Astrocyte (in vitro differentiated cells and primary cell): ENCODE data around the gene SPACA7. TPM values are rescaled to one million over a fixed set of nuclear protein-coding genes. Genes with fewer than 3 reads are reported as not detected.

Source experiments
- DNase-seq: peaks from one replicate; pipeline ENCODE4 v3.0.0-alpha.2; 2010; ENCODE audit warnings: low read depth
- FAIRE-seq: peaks from 2 replicates; lab custom pipeline; 2011; peaks lifted over from hg19 to GRCh38; lab: Jason Lieb, UNC
- H2AFZ ChIP-seq: 2 replicates; pipeline ENCODE4 v1.6.0; 2012; ENCODE audit warnings: low read depth, low read length, inconsistent platforms
- H3K27ac ChIP-seq: 2 replicates; pipeline ENCODE4 v1.5.1; 2011; ENCODE audit warnings: low read depth, low read length, inconsistent platforms
- H3K27me3 ChIP-seq: 2 replicates; pipeline ENCODE4 v1.6.0; 2011; ENCODE audit warnings: low read length, inconsistent platforms; ENCODE audit not compliant: insufficient read depth
- H3K36me3 ChIP-seq: 2 replicates; pipeline ENCODE4 v1.5.1; 2011; ENCODE audit warnings: low read length, inconsistent platforms; ENCODE audit not compliant: insufficient read depth
- H3K4me1 ChIP-seq: 2 replicates; pipeline ENCODE4 v1.5.1; 2011; ENCODE audit warnings: low read length, inconsistent platforms; ENCODE audit not compliant: insufficient read depth
- H3K4me2 ChIP-seq: 2 replicates; pipeline ENCODE4 v1.6.0; 2012; ENCODE audit warnings: low read length, inconsistent platforms
- H3K4me3 ChIP-seq: 2 replicates; pipeline ENCODE4 v1.5.1; 2011; ENCODE audit warnings: low read depth, mild to moderate bottlenecking, low read length, inconsistent platforms; ENCODE audit not compliant: insufficient read depth
- H3K79me2 ChIP-seq: 2 replicates; pipeline ENCODE4 v1.6.0; 2012; ENCODE audit warnings: mild to moderate bottlenecking, low read length, inconsistent platforms; ENCODE audit not compliant: insufficient read depth
- H3K9ac ChIP-seq: 2 replicates; pipeline ENCODE4 v1.6.0; 2012; ENCODE audit warnings: mild to moderate bottlenecking, low read length, inconsistent platforms
- H3K9me3 ChIP-seq: 2 replicates; pipeline ENCODE4 v1.5.1; 2012; ENCODE audit warnings: low read depth, mild to moderate bottlenecking, low read length, inconsistent platforms; ENCODE audit not compliant: insufficient read depth
- H4K20me1 ChIP-seq: 2 replicates; pipeline ENCODE4 v1.6.0; 2012; ENCODE audit warnings: low read length, inconsistent platforms; ENCODE audit not compliant: insufficient read depth
- H3K27ac Mint-ChIP-seq: one replicate; pipeline ENCODE4 v1.8.0; 2021; ENCODE audit warnings: mild to moderate bottlenecking, mixed read lengths; ENCODE audit not compliant: unreplicated experiment
- H3K27me3 Mint-ChIP-seq: one replicate; pipeline ENCODE4 v1.8.0; 2021; ENCODE audit warnings: low read depth, mixed read lengths; ENCODE audit not compliant: unreplicated experiment
- H3K36me3 Mint-ChIP-seq: one replicate; pipeline ENCODE4 v1.8.0; 2021; ENCODE audit warnings: low read depth, mixed read lengths; ENCODE audit not compliant: unreplicated experiment
- H3K4me1 Mint-ChIP-seq: one replicate; pipeline ENCODE4 v1.8.0; 2021; ENCODE audit warnings: low read depth, mixed read lengths; ENCODE audit not compliant: unreplicated experiment
- H3K4me3 Mint-ChIP-seq: one replicate; pipeline ENCODE4 v1.8.0; 2021; ENCODE audit warnings: mild to moderate bottlenecking, moderate library complexity, mixed read lengths; ENCODE audit not compliant: unreplicated experiment
- H3K9me3 Mint-ChIP-seq: one replicate; pipeline ENCODE4 v1.8.0; 2021; ENCODE audit warnings: mild to moderate bottlenecking, mixed read lengths; ENCODE audit not compliant: unreplicated experiment
- CTCF ChIP-seq: IDR thresholded peaks from 2 replicates; pipeline ENCODE4 v1.5.1; 2011; ENCODE audit warnings: low read depth, mild to moderate bottlenecking, inconsistent platforms, low read length, moderate library complexity; ENCODE audit not compliant: insufficient read depth
- EZH2 ChIP-seq: IDR thresholded peaks from 2 replicates; pipeline ENCODE4 v1.6.1; 2012; ENCODE audit warnings: mild to moderate bottlenecking, low read length, inconsistent platforms; ENCODE audit not compliant: insufficient read depth
- total RNA-seq: library from RNA; stranded (reverse); gene quantifications from 2 replicates; pipeline ENCODE4 v1.2.1, GENCODE V29; 2021

SPACA7 gene
- total RNA-seq, 1 donor from 2014 or later = not detected

- no peak overlapping the region for H3K4me3 Mint-ChIP-seq
- H3K27ac ChIP-seq = no peak overlapping the region
- no peak overlapping the region for H3K4me3 ChIP-seq
- no peak overlapping the region for H2AFZ ChIP-seq
- no peaks in the 10 kb centered on the region for H3K4me1 Mint-ChIP-seq
- no peak for TF ChIP-seq EZH2
- no peak for TF ChIP-seq CTCF
- H3K79me2 ChIP-seq = no peaks in the 10 kb centered on the region
- H3K4me1 ChIP-seq = no peaks in the 10 kb centered on the region
- H3K9me3 ChIP-seq = no peaks in the 10 kb centered on the region
- no peaks in the 10 kb centered on the region for H3K36me3 Mint-ChIP-seq
- no peak overlapping the region for H3K9ac ChIP-seq
- H3K27ac Mint-ChIP-seq = no peak overlapping the region
- no peak for FAIRE-seq
- H4K20me1 ChIP-seq = no peaks in the 10 kb centered on the region
- no peak overlapping the region for H3K4me2 ChIP-seq
- H3K36me3 ChIP-seq = no peaks in the 10 kb centered on the region
- H3K27me3 ChIP-seq = no peaks in the 10 kb centered on the region
- H3K27me3 Mint-ChIP-seq = peaks cover 81% of the 10 kb centered on the region
- DNase-seq = no peak
- H3K9me3 Mint-ChIP-seq = peaks cover 2% of the 10 kb centered on the region
These were observed 70.2 kb downstream of the SPACA7 start for GRCh38 chr13:112446347-112446861.

GRCh38 chr13:112446867-112447266 lies 70.7 kb downstream of the SPACA7 start:
- Histone ChIP-seq H3K9me3 (no peaks in the 10 kb centered on the region), H3K4me1 (no peaks in the 10 kb centered on the region), H4K20me1 (no peaks in the 10 kb centered on the region), H3K79me2 (no peaks in the 10 kb centered on the region), H3K4me3 (no peak overlapping the region), H2AFZ (no peak overlapping the region), H3K4me2 (no peak overlapping the region), H3K36me3 (no peaks in the 10 kb centered on the region), H3K27me3 (no peaks in the 10 kb centered on the region), H3K27ac (no peak overlapping the region), H3K9ac (no peak overlapping the region)
- no peak for FAIRE-seq
- H3K36me3 Mint-ChIP-seq = no peaks in the 10 kb centered on the region
- peaks cover 2% of the 10 kb centered on the region for H3K9me3 Mint-ChIP-seq
- no peaks in the 10 kb centered on the region for H3K4me1 Mint-ChIP-seq
- no peak overlapping the region for H3K4me3 Mint-ChIP-seq
- peaks cover 78% of the 10 kb centered on the region for H3K27me3 Mint-ChIP-seq
- no peak overlapping the region for H3K27ac Mint-ChIP-seq
- TF ChIP-seq CTCF = no peak
- TF ChIP-seq EZH2 = no peak
- no peak for DNase-seq

GRCh38 chr13:112447306-112447705 lies 71.2 kb downstream of the SPACA7 start:
- no peak for TF ChIP-seq CTCF
- no peak for TF ChIP-seq EZH2
- Mint-ChIP-seq H3K4me1 (no peaks in the 10 kb centered on the region), H3K27me3 (peaks cover 75% of the 10 kb centered on the region), H3K36me3 (no peaks in the 10 kb centered on the region), H3K9me3 (peaks cover 2% of the 10 kb centered on the region), H3K4me3 (no peak overlapping the region), H3K27ac (no peak overlapping the region)
- H3K4me3 ChIP-seq = no peak overlapping the region
- no peaks in the 10 kb centered on the region for H3K9me3 ChIP-seq
- no peak overlapping the region for H3K4me2 ChIP-seq
- DNase-seq = no peak
- no peak for FAIRE-seq
- H3K27me3 ChIP-seq = no peaks in the 10 kb centered on the region
- no peaks in the 10 kb centered on the region for H3K36me3 ChIP-seq
- no peaks in the 10 kb centered on the region for H4K20me1 ChIP-seq
- no peak overlapping the region for H3K9ac ChIP-seq
- no peak overlapping the region for H2AFZ ChIP-seq
- no peak overlapping the region for H3K27ac ChIP-seq
- no peaks in the 10 kb centered on the region for H3K79me2 ChIP-seq
- no peaks in the 10 kb centered on the region for H3K4me1 ChIP-seq
